ENCODE measurements around the gene CHST3.

DNA sequence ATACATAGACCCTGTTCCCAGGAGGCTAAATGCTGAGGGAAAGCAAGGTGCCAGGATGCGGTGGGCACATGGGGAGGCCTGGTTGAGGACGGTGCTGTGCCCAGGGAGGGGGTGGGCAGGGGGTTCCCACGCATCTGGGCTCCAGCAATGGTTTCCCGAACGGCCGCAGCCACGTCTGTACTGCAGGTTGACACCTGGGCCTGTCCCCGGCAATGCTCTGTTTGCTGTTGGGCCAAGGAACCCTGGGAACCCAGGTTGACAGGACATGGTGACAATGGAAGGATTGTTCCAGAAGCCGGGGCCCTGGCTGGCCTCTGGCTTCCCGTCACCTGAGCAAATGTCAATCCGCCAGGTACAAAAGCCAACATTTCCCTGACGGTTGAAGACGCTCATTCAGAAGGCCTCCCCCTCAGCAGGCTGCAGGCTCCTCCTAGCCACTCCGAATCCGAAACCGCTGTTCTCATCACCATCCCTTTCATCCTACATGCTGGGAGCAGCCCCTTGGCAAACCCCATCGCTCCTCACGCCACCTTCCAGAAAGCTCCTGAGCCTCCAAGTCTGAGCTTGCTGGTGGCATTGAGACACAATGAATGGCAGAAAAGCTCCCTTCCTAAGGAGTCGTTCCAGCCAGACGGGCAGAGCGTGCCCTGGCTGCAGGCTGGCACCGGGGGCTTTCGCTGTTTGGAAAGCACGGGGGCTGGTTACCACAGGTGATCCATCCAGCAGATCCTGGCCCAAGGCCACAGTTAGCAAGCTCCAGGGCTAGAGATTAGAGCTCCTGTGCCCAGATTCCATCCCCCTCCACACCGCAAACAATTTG lies 92.9 kb downstream of the CHST3 start:
- TF ChIP-seq CTCF (IDR thresholded peaks at IDR 0.05) (no peak), EP300 (IDR thresholded peaks at IDR 0.05) (no peak), POLR2A (IDR thresholded peaks at IDR 0.05) (no peak), POLR2AphosphoS5 (IDR thresholded peaks at IDR 0.05) (no peak)
